SJSA1 (cell line): ENCODE data around the gene BRME1. TPM values are rescaled to one million over a fixed set of nuclear protein-coding genes. Genes with fewer than 3 reads are reported as not detected.

Experiments used
- DNase-seq, 2 experiments: peaks; one replicate each; pipeline ENCODE4 v3.0.0-alpha.2; 2015 to 2020; ENCODE audit warnings: low spot score in 2 of 2, low read depth in 1 of 2
- H3K27ac ChIP-seq: fragments of 250-450 bp; sonication (Bioruptor Pico); 2 replicates; pipeline ENCODE4 v1.5.1; 2020; ENCODE audit warnings: mild to moderate bottlenecking, moderate library complexity
- H3K27me3 ChIP-seq: fragments of 250-450 bp; sonication (Bioruptor Pico); replicated peaks from 2 replicates; pipeline ENCODE4 v1.5.1; 2020; ENCODE audit warnings: mild to moderate bottlenecking, moderate library complexity
- H3K36me3 ChIP-seq: fragments of 250-450 bp; sonication (Bioruptor Pico); 2 replicates; pipeline ENCODE4 v1.5.1; 2020; ENCODE audit warnings: mild to moderate bottlenecking
- H3K4me1 ChIP-seq: fragments of 250-450 bp; sonication (Bioruptor Pico); replicated peaks from 2 replicates; pipeline ENCODE4 v1.6.1; 2021; ENCODE audit warnings: mild to moderate bottlenecking
- H3K4me3 ChIP-seq: fragments of 250-450 bp; sonication (Bioruptor Pico); 2 replicates; pipeline ENCODE4 v1.5.1; 2020; ENCODE audit warnings: mild to moderate bottlenecking
- H3K9me3 ChIP-seq: fragments of 250-450 bp; sonication (Bioruptor Pico); replicated peaks from 2 replicates; pipeline ENCODE4 v1.5.1; 2020; ENCODE audit warnings: mild to moderate bottlenecking
- total RNA-seq: library from RNA; depleted of rRNA; stranded (reverse); fragments of >200 nt; shearing (Covaris generic); gene quantifications from 2 replicates; pipeline ENCODE4 v1.2.3, GENCODE V29; 2014; rRNA removed

BRME1 gene
- total RNA-seq, 1 experiment from 2014 or later = 0.21 TPM

DNA sequence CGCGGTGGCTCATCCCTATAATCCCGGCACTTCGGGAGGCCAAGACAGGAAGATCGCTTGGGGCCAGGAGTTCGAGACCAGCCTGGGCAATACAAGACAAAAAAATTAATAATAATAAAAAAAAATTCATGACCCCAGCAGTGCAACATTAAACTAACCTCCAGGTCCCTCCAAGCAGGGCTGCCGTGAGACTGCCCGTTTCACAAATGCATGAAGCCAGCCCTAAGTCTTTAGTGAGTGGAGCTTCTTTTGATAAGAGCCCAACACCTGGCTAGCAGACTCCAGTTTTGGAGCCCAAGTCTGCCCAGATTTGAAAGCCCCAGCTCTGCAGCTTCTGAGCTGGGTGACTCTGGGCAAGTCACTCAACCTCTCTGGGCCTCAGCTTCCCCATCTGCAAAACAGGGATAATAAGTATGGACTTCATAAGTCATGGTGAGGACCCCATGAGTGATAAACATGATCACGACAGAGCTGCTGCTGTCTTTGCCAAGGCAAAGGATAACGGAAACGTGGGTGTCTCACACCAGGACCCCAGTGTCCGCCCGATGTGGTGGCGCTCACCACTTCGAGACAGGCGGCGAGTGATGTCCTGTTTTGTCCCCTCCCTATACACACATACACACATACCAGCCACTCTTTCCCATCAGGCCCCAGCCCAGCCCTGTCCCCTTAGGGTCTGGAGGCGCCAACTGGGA lies 67.3 kb downstream of the BRME1 start:
- DNase-seq = no peak
- H3K27me3 ChIP-seq = no peaks in the 10 kb centered on the region
- no peaks in the 10 kb centered on the region; the same call in 1 of the 2 replicates for H3K9me3 ChIP-seq
- peaks cover 87% of the 10 kb centered on the region for H3K36me3 ChIP-seq
- peak overlapping the region; percentile 99 for H3K27ac ChIP-seq
- H3K4me3 ChIP-seq = peak overlapping the region; percentile 92
- H3K4me1 ChIP-seq = peaks cover 82% of the 10 kb centered on the region

DNA sequence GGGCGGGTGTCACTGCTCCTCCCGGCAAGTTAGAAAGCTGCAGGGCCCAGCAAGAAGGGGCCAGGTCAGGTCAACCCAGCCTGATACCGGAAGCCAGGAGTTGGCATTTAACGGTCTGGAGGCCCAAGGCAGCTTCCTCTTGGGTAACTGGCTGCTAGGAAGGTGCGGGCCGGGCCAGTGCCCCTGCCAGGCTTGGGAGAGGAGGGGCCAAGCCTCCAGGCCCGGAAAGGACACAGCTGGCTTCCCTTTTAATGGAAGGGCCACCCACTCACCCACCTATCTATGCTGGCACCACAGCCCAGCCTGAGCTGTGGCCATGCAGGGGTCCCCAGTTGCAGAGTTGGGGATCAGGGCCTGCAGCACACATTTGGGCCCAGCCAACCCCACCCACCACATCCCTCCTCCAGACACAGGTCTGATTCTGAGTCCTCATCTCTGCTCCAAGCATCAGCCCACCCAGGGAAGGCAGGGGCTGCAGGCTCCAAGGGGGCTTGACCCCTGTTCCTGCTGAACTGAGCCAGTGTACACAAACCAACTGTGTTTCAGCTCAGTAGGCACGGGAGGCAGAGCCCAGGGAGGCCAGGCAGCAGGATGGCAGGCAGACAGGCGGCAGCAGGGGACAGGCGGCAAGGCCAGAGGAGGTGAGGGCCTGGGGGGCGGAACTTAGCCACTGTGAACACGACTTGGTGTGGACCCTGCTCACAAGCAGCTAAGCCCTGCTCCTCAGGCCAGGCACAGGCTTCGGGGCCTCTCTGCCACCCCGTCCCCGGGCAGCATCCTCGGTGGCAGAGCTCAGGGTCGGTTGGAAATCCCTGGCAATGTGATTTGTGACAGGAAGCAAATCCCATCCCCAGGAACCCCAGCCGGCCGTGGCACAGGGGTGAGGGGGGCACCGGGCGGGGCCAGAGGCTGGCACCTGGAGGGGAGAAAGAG lies 69.9 kb downstream of the BRME1 start:
- no peak for DNase-seq
- Histone ChIP-seq H3K27ac (peak overlapping the region; percentile 34), H3K4me3 (no peak overlapping the region), H3K4me1 (peaks cover 74% of the 10 kb centered on the region), H3K27me3 (no peaks in the 10 kb centered on the region), H3K9me3 (no peaks in the 10 kb centered on the region; the same call in 1 of the 2 replicates), H3K36me3 (peaks cover 91% of the 10 kb centered on the region)

DNA sequence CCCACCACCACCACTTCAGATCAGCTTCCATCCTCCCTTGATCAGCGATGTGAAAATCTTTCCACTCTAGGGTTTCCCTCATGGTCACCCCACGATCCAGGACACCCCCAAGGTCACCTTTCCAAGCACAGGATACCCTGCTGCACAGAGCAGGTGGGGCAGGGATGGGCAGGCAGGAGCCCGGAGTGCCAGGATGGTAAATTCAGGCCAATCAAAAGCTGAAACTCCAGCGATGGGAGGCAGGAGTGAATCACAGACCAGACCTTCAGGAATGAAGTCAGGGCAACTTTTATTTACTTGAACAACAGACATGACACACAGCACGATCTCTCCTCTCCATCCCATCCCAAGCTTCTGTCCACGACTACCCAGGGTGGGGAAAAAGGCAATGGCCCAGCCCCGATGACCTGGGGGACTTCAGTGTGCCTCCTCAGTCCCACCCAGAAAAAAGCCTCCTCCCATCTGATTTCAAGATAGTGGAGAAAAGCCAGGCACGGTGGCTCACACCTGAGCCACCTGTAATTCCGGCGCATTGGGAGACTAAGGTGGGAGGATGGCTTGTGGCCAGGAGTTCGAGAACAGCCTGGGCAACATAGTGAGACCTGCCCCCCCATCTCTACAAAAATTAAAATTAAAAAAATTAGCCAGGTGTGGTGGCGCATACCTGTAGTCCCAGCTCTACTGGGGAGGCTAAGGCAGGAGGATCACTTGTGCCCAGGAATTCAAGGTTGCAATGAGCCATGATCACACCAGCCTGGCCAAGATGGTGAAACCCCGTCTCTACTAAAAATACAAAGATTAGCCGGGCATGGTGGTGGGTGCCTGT lies 71.5 kb downstream of the BRME1 start:
- peaks cover 88% of the 10 kb centered on the region for H3K36me3 ChIP-seq

DNA sequence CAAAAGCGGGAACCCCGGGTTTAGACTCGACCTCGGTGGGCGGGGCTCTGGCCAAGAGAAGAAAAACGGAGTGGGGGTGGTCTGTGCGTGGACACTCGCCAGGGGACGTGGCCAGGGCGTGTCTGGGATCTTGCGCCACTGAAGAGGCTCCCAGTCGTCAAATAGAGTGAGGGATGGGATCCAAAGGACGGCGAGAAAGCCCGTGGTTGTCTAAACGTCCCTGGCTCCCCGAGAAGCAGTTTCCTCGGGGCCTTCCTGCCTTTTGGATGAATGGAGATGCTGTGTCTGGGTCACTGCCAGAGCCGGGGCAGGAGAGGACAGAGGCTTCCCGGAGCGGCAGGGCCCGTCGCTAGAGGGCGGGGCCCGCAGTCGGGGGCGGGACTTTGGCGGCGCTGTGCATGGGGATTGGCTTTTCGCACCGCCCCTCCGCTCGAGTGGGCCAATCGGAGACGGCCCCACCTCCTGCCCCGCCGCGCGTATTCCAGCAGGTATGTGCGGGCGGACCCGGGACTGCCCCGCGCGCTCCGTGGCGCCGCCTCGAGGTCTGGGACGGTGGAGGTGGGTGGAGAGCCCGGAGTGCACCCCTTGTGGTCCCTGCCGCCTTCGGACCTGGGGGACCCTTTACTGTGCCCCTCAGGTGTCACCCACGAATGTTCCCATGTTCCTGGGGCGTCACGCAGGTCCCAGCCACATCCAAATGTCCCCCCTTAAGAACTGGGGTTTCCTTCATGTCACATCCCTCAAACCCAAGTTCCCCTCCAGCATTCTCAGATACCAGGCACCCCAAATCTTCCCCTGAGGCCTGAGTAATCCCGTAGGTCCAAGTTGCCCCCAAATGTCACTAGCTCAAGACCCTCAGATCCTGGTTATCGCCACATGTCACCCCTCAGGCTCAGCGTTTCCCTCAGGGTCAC lies 72.3 kb downstream of the BRME1 start:
- no peaks in the 10 kb centered on the region for H3K27me3 ChIP-seq
- DNase-seq = peak; percentile 84 to 91
- peaks cover 53% of the 10 kb centered on the region for H3K4me1 ChIP-seq
- no peak overlapping the region for H3K4me3 ChIP-seq
- no peaks in the 10 kb centered on the region; the same call in 1 of the 2 replicates for H3K9me3 ChIP-seq
- H3K36me3 ChIP-seq = peaks cover 79% of the 10 kb centered on the region
- peak overlapping the region; percentile 20; the same call in 1 of the 2 replicates for H3K27ac ChIP-seq

More for the DNA sequence above, 71.5 kb downstream of the BRME1 start:
- no peaks in the 10 kb centered on the region; the same call in 1 of the 2 replicates for H3K9me3 ChIP-seq
- H3K27me3 ChIP-seq = no peaks in the 10 kb centered on the region
- no peak overlapping the region for H3K4me3 ChIP-seq
- peaks cover 62% of the 10 kb centered on the region for H3K4me1 ChIP-seq
- H3K27ac ChIP-seq = peak overlapping the region; percentile 20; the same call in 1 of the 2 replicates
- DNase-seq = peak in 1 of 2 experiments; percentile 41

Other genes with a start within 250 kb of the BRME1 start
- 34.4 and 45.4 TPM in 2 replicates for gene MRI1, start 141.6 kb downstream of the BRME1 start, total RNA-seq
- gene C19orf53, start 131.7 kb downstream of the BRME1 start, total RNA-seq = 167 and 195 TPM in 2 replicates
- 1.9 and 2.9 TPM in 2 replicates for gene ZSWIM4, start 110.7 kb downstream of the BRME1 start, total RNA-seq
- gene NANOS3, start 29.0 kb downstream of the BRME1 start, total RNA-seq = 0.50 TPM in 1 of 2 replicates, not detected in the other
- gene CC2D1A, start 84 bp upstream of the BRME1 start, total RNA-seq = 12.3 and 18.3 TPM in 2 replicates
- gene PODNL1, start 32.3 kb upstream of the BRME1 start, total RNA-seq = 0.53 TPM in 1 of 2 replicates, not detected in the other
- gene DCAF15, start 46.4 kb upstream of the BRME1 start, total RNA-seq = 28.2 and 29.1 TPM in 2 replicates
- gene RFX1, start 100.2 kb upstream of the BRME1 start, total RNA-seq = 2.6 and 3.6 TPM in 2 replicates
- not detected in 2 replicates for gene RLN3, start 122.0 kb upstream of the BRME1 start, total RNA-seq
- 2.0 and 4.0 TPM in 2 replicates for gene IL27RA, start 125.6 kb upstream of the BRME1 start, total RNA-seq
- gene PALM3, start 156.0 kb upstream of the BRME1 start, total RNA-seq = not detected in 2 replicates
- gene MISP3, start 166.7 kb upstream of the BRME1 start, total RNA-seq = 0.34 TPM in 1 of 2 replicates, not detected in the other
- not detected in 2 replicates for gene C19orf67, start 179.7 kb upstream of the BRME1 start, total RNA-seq
- 64.1 and 130 TPM in 2 replicates for gene SAMD1, start 184.6 kb upstream of the BRME1 start, total RNA-seq
- gene PRKACA, start 211.6 kb upstream of the BRME1 start, total RNA-seq = 18.2 and 48.9 TPM in 2 replicates
- 87.5 and 91.2 TPM in 2 replicates for gene ASF1B, start 230.5 kb upstream of the BRME1 start, total RNA-seq